Measurements from ENCODE around the gene USP34. TPM values are rescaled to one million over a fixed set of nuclear protein-coding genes. Genes with fewer than 3 reads are reported as not detected.
"Not testable (repeated sequence)": the region's sequence is repeated elsewhere in the genome, so short reads cannot be mapped to it uniquely, and the experiment has no call there.

Gene USP34
- total RNA-seq, 1 donor from 2014 or later, result 95.9 TPM

DNA sequence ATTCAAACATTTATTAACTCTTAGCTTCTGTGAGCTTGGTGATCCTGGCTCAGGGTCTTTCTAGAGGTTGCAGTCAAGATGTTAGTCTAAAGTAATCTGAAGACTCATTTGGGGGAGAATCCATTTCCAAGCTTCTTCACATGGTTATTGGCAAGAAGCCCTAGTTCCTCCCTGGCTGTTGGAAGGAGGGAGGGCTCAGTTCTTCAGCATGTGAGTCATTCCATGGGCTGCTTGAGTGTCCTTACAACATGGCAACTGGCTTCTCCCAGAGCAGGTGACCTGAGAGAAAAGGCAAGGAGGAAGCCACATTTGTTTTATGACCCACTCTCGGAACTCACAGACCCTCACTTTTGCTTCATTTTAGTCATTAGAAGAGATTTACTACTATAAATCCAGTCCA is 319.5 kb downstream of the USP34 start:
- H3K36me3 Mint-ChIP-seq (ENCODE audit: low read depth), result peaks cover 18% of the 10 kb centered on the region
- H3K4me1 Mint-ChIP-seq, result no peaks in the 10 kb centered on the region
- H3K27ac Mint-ChIP-seq (ENCODE audit: unreplicated experiment), result no peak overlapping the region
- H3K4me3 Mint-ChIP-seq, result no peak overlapping the region
- TF ChIP-seq, protein P1, sequence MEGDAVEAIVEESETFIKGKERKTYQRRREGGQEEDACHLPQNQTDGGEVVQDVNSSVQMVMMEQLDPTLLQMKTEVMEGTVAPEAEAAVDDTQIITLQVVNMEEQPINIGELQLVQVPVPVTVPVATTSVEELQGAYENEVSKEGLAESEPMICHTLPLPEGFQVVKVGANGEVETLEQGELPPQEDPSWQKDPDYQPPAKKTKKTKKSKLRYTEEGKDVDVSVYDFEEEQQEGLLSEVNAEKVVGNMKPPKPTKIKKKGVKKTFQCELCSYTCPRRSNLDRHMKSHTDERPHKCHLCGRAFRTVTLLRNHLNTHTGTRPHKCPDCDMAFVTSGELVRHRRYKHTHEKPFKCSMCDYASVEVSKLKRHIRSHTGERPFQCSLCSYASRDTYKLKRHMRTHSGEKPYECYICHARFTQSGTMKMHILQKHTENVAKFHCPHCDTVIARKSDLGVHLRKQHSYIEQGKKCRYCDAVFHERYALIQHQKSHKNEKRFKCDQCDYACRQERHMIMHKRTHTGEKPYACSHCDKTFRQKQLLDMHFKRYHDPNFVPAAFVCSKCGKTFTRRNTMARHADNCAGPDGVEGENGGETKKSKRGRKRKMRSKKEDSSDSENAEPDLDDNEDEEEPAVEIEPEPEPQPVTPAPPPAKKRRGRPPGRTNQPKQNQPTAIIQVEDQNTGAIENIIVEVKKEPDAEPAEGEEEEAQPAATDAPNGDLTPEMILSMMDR (conservative IDR thresholded peaks at IDR 0.05), result no peak
- DNase-seq (ENCODE audit: low read depth, low spot score), result no peak
- no peaks in the 10 kb centered on the region for H3K9me3 Mint-ChIP-seq
- no peaks in the 10 kb centered on the region for H3K27me3 Mint-ChIP-seq (ENCODE audit: low read depth)

DNA sequence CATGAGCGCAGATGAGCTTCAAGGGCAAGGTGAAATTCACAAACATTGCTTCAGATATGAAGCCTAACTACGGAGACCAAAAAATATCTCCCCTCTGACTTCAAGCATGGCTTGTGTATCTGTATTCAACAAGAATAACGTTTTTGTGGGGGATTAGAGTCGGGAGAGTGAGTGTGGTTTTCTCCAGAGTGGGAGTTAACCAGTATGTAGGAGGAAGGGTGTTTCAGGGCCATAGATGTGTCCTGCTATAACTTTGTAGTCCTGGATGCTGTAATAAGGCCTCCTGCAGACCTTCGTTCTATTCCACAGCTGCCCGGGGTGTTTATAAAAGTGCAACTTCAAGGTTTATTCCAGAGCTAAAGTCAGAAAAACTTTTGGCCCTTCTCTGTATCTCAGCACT is 321.8 kb downstream of the USP34 start:
- Mint-ChIP-seq H3K4me1 (peaks cover 6% of the 10 kb centered on the region), H3K4me3 (no peak overlapping the region), H3K27me3 (ENCODE audit: low read depth) (no peaks in the 10 kb centered on the region), H3K27ac (ENCODE audit: unreplicated experiment) (no peak overlapping the region), H3K36me3 (ENCODE audit: low read depth) (peaks cover 23% of the 10 kb centered on the region), H3K9me3 (peaks cover 4% of the 10 kb centered on the region)
- DNase-seq (ENCODE audit: low read depth, low spot score), result no peak
- TF ChIP-seq, protein P1 (conservative IDR thresholded peaks at IDR 0.05), result no peak

DNA sequence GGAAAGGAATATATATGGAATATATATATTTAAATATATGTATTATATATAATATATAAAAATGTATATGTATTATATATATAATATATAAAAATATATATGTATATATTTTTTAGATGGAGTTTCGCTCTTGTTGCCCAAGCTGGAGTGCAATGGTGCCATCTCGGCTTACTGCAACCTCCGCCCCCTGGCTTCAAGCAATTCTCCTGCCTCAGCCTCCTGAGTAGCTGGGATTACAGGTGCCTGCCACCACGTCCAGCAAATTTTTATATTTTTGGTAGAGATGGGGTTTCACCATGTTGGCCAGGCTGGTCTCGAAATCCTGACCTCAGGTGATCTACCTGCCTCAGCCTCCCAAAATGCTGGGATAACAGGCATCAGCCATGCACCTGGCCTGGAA is 322.8 kb downstream of the USP34 start:
- H3K4me1 Mint-ChIP-seq; H3K27me3 Mint-ChIP-seq (ENCODE audit: low read depth); H3K9me3 Mint-ChIP-seq; H3K27ac Mint-ChIP-seq (ENCODE audit: unreplicated experiment); DNase-seq (ENCODE audit: low read depth, low spot score); H3K4me3 Mint-ChIP-seq: not testable (repeated sequence)
- H3K36me3 Mint-ChIP-seq (ENCODE audit: low read depth), result peaks cover 23% of the 10 kb centered on the region

DNA sequence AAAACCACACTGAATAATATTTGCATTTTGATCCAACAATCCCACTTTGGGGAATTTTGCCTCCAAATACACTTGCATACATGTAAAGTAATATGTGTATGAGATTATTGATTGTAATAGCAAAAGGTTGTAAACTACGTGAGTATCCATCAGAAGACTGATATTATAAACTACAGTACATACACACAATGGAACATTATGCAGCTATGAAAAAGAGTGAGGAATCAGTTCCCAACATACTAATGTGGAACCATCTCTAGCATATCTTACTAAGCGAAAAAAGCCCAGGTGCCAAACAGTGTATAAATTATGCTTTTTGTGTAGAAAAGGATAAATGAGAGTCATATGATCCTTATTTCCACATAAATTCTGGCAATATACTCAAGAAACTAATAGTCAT is 324.9 kb downstream of the USP34 start:
- H3K27ac Mint-ChIP-seq (ENCODE audit: unreplicated experiment), result no peak overlapping the region
- peaks cover 6% of the 10 kb centered on the region for H3K4me1 Mint-ChIP-seq
- no peak for DNase-seq (ENCODE audit: low read depth, low spot score)
- H3K9me3 Mint-ChIP-seq, result peaks cover 4% of the 10 kb centered on the region
- peaks cover 15% of the 10 kb centered on the region for H3K36me3 Mint-ChIP-seq (ENCODE audit: low read depth)
- H3K27me3 Mint-ChIP-seq (ENCODE audit: low read depth), result no peaks in the 10 kb centered on the region
- TF ChIP-seq, protein P1 (conservative IDR thresholded peaks at IDR 0.05), result no peak
- H3K4me3 Mint-ChIP-seq, result peak overlapping the region; percentile 59

DNA sequence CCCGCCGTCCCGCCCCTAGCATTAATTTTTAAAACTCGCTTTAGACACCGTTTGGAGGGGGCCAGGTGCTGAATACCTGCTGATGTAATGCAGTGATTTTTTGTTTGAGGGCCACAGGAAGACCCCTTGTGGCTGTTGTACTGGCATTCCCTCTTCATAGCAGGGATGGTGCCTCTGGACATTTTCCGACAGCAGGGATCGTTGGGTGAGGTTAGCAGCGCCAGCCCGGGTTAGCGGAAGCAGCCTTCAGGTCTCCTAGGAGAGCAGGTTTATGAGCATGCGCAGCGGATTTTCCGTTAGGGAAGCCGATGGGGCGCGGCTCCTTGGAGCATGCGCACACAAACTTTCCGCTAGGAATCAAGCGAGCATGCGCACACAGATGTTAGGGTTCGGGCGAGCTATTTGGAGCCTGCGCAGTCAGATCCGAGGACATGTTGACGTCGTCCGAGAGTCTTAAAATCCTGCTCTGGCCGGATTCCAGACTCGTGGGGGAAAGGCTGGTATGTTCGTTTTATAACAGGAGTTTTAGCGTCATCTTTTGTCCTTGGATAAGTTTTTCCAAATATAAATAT is 326.1 kb downstream of the USP34 start:
- peak overlapping the region; percentile 88 for H3K4me3 Mint-ChIP-seq
- peaks cover 4% of the 10 kb centered on the region for H3K9me3 Mint-ChIP-seq
- DNase-seq (ENCODE audit: low read depth, low spot score), result peak; percentile 96
- H3K4me1 Mint-ChIP-seq, result peaks cover 6% of the 10 kb centered on the region
- TF ChIP-seq, protein P1 (conservative IDR thresholded peaks at IDR 0.05), result peak; percentile 28
- no peaks in the 10 kb centered on the region for H3K27me3 Mint-ChIP-seq (ENCODE audit: low read depth)
- peak overlapping the region; percentile 93 for H3K27ac Mint-ChIP-seq (ENCODE audit: unreplicated experiment)
- peaks cover 11% of the 10 kb centered on the region for H3K36me3 Mint-ChIP-seq (ENCODE audit: low read depth)

DNA sequence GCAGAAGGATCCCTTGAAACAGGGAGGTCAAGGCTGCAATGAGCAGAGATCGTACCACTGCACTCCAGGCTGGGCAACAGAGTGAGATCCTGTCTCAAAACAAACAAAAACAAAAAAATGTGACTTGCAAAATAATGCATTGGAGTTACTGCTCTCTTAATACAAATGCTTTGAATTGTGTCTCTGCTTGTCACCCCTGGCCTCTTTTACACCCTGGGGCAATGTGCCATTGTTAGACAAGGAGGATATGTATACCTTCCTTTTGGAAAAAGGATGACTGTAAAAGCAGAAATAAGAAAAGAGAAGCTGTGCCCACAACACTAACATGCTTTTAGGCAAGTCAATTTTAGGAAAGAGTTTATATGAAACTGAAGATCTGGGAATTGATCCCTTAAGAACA is 329.7 kb downstream of the USP34 start:
- TF ChIP-seq, protein P1 (conservative IDR thresholded peaks at IDR 0.05), result no peak
- H3K4me3 Mint-ChIP-seq, result peak overlapping the region; percentile 8

More for the DNA sequence above, 329.7 kb downstream of the USP34 start:
- Mint-ChIP-seq H3K27ac (ENCODE audit: unreplicated experiment) (no peak overlapping the region), H3K4me1 (peaks cover 6% of the 10 kb centered on the region), H3K27me3 (ENCODE audit: low read depth) (no peaks in the 10 kb centered on the region), H3K9me3 (peaks cover 4% of the 10 kb centered on the region), H3K36me3 (ENCODE audit: low read depth) (peaks cover 5% of the 10 kb centered on the region)
- DNase-seq (ENCODE audit: low read depth, low spot score), result no peak

Data from neural crest cell (in vitro differentiated cells).